Heart right ventricle (tissue), 16 donors: ENCODE results near the gene INTS15. TPM values are rescaled to one million over a fixed set of nuclear protein-coding genes. Genes with fewer than 3 reads are reported as not detected.

Experiments
- ATAC-seq, 8 donors: fragments of 200-7000 bp; cut with Tn5 transposase; one replicate each; pipeline ENCODE4 v1.9.1; 2020; ENCODE audit warnings: mild to moderate bottlenecking in 8 of 8, moderate library complexity in 8 of 8, moderate number of reproducible peaks in 1 of 8
- DNase-seq, 2 donors: peaks; one replicate each; pipeline ENCODE4 v3.0.0-alpha.2; 2020
- H3K27ac ChIP-seq, 10 donors: fragments of 200-600 bp; sonication (generic) in 2 of 10; one replicate each; pipeline versions ENCODE4 v1.5.0 to v1.8.0; 2020 to 2022; ENCODE audit warnings: mild to moderate bottlenecking in 3 of 10
- H3K27me3 ChIP-seq, 7 donors: fragments of 200-600 bp; one replicate each; pipeline ENCODE4 v1.8.0; 2021 to 2022; ENCODE audit warnings: mild to moderate bottlenecking in 2 of 7
- H3K36me3 ChIP-seq, 9 donors: fragments of 200-600 bp; sonication (generic) in 1 of 9; one replicate each; pipeline versions ENCODE4 v1.5.0 to v1.8.0; 2020 to 2022; ENCODE audit warnings: mild to moderate bottlenecking in 2 of 9
- H3K4me1 ChIP-seq, 9 donors: fragments of 200-600 bp; sonication (generic) in 1 of 9; one replicate each; pipeline versions ENCODE4 v1.5.0 to v1.8.0; 2020 to 2022; ENCODE audit warnings: mild to moderate bottlenecking in 4 of 9
- H3K4me3 ChIP-seq, 10 donors: fragments of 200-600 bp; sonication (generic) in 2 of 10; one replicate each; pipeline versions ENCODE4 v1.5.0 to v1.8.0; 2020 to 2022; ENCODE audit warnings: mild to moderate bottlenecking in 7 of 10, moderate library complexity in 2 of 10
- H3K9me3 ChIP-seq, 11 donors: fragments of 200-600 bp in 10 of 11; sonication (generic) in 2 of 11; one replicate each; pipeline versions ENCODE4 v1.5.0 to v1.8.0; 2013 to 2022; ENCODE audit warnings: mild to moderate bottlenecking in 2 of 11, control low read depth in 1 of 11, moderate library complexity in 1 of 11
- CTCF ChIP-seq, 9 donors: fragments of 200-600 bp; sonication (generic) in 2 of 9; IDR thresholded peaks; one replicate each; pipeline versions ENCODE4 v1.5.0 to v1.8.0; 2021 to 2022; ENCODE audit warnings: antibody characterized with exemption in 9 of 9, mild to moderate bottlenecking in 5 of 9, moderate library complexity in 1 of 9
- WGBS, 2 donors: extraction: QIAGEN DNeasy Blood & Tissue Kit; methylation state at CpG; one replicate each; pipeline ENCODE4 v1.1.7; 2013; ENCODE audit warnings: inconsistent platforms in 1 of 2; 5-methylcytosine and 5-hydroxymethylcytosine counted together
- intact Hi-C, 10 donors: fragments of 100-400 bp; cut with DNase I; formaldehyde crosslinking; loops; one replicate each; pipeline versions ENCODE4 v1.11.1 to v1.14.2; 2022
- polyA plus RNA-seq, 2 donors: library from polyadenylated mRNA; stranded (reverse); fragments of 200-250 nt; gene quantifications; one replicate each; pipeline ENCODE4 v1.2.3, GENCODE V29; 2013
- total RNA-seq, 10 donors: library from RNA; stranded (reverse); fragmentation: NEBNext Ultra II Directional in 3 of 10; extraction: Animal tissue kit (Norgen Biotek cat#: 25700) in 3 of 10; gene quantifications; one replicate each; pipeline versions ENCODE4 v1.2.1 to v1.2.4, GENCODE V29; 2021 to 2023
- donor health status: Arrhythmogenic right ventricular cardiomyopathy.
- donor health status: ischemic (EF 13 %, LVEDD 7.1; RV severe dilation, severe dysfunction).
- donor health status: healthy with polysubstance abuse.
- donor health status: DM: no; HTN: yes; CAD: no.
- donor health status: DM: no; HTN: no; CAD: no.
- donor health status: ischemic (EF 25% LVEDD 6.9; RV normal size, moderate dysfunction).
- donor health status: ischemic (EF 25% LVEDD 5.7; RV mildly dilated, moderate dysfunction).
- donor health status: healthy.
- donor health status: DM: yes; HTN: yes; CAD: no.
- donor health status: Ischemic cardiomyopathy.
- donor health status: ischemic (EF 35%, LVEDD 5.7; RV mildly dilated, moderate dysfunction).
- donor health status: nonischemic (EF 11% LVEDD 7.7; RV severe dilation, severe dysfunction).
- donor health status: DM: yes; HTN: yes; CAD: no.
- donor health status: PGD.
- donor health status: ischemic (EF 29% LVEDD 5.4; RV normal size, mild dysfunction).
- donor health status: nonischemic (EF 23%, LVEDD 6.1; RV moderate dilation, normal function).

The INTS15 gene
- total and polyA plus RNA-seq, 12 donors, result 9.8 to 22.0 (median 13.4) TPM

- Histone ChIP-seq H3K9me3 (no peaks in the 10 kb centered on the region), H3K27me3 (no peaks in the 10 kb centered on the region), H3K27ac (peak overlapping the region in 1 of 10 donors; percentile 53), H3K4me1 (peaks cover 0 to 3% (median 0%) of the 10 kb centered on the region in 9 donors), H3K4me3 (no peak overlapping the region), H3K36me3 (peaks cover 0 to 51% (median 8%) of the 10 kb centered on the region in 9 donors)
- no peak for TF ChIP-seq CTCF (IDR thresholded peaks at IDR 0.05)
- no peak for ATAC-seq
- no peak for DNase-seq
- intact Hi-C loops, result no loop called here
- WGBS, 2 donors, result 79 to 83% methylated on average over 3 of the region's 3 CpGs
These were observed 34.4 kb downstream of the INTS15 start for GRCh38 chr7:6624246-6624611.

DNA sequence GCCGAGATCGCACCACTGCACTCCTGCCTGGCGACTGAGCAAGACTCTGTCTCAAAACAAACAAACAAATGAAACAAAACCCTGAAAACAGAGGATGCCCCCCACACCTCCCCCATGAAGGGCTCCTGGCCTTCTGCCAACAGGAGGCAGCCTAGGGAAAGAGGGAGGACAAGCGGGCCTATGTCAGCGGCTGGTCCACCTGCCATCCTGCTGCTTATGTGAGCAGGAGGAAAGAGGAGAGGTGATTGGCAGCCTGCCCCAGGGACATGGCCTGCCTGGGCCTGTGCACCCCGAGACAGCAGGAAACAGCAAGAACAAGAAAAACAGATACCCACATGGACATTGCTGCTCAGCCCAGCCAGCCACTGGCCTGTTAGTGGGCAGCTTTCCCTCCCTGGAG, 38.2 kb downstream of the INTS15 start:
- Histone ChIP-seq H3K36me3 (peaks cover 0 to 22% (median 0%) of the 10 kb centered on the region in 9 donors), H3K9me3 (no peaks in the 10 kb centered on the region), H3K27me3 (no peaks in the 10 kb centered on the region), H3K4me3 (no peak overlapping the region), H3K4me1 (no peaks in the 10 kb centered on the region), H3K27ac (no peak overlapping the region)
- ATAC-seq, result no peak
- intact Hi-C loops, result no loop called here
- no peak for DNase-seq
- no peak for TF ChIP-seq CTCF (IDR thresholded peaks at IDR 0.05)
- 88 to 89% methylated on average over 6 of the region's 6 CpGs for WGBS, 2 donors

DNA sequence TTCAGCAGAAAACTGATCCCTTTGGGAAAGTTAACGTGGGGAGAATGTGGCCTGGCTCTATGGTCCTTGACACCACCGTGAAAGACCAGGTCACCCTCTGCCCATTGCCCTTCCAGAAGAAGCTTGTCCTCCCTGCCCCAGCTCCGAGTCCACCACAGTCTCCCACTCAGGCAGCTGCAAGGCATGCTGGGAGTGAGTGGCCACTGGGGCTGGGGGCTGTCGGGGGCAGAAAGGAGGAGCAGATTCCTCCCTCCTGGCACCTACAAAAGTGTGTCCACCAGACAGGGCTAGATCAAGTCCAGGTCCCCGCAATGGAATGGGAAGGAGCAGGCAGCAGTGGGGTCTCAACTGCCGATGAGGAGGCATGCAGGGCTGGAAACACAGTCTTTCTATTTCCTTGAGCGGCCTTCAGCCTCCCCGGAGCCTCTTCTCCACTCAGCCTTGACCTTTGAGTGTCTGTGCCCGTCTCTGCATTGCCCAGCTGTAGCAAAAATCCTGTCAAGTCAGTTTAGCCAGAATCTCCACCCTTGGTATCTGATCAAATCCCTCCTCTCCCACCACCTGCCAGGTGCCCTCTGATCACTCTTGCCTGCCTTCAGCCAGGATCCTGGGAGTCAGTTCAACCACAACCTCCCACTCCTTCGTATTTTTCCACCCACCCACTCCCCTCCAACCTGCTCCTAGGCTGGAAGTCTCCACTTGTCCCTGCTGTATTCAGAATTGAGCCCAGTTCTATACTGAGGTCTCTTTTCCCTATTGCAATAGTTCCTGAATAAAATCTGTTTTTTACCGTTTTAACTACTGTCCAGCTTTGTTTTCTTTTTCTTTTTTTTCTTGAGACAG, 40.4 kb downstream of the INTS15 start:
- H3K9me3 ChIP-seq, result no peaks in the 10 kb centered on the region
- H3K27me3 ChIP-seq, result no peaks in the 10 kb centered on the region
- intact Hi-C loops, result no loop called here
- no peak for ATAC-seq
- no peak overlapping the region for H3K4me3 ChIP-seq
- 70 to 75% methylated on average over 11 of the region's 11 CpGs for WGBS, 2 donors
- no peaks in the 10 kb centered on the region for H3K4me1 ChIP-seq
- no peak for TF ChIP-seq CTCF (IDR thresholded peaks at IDR 0.05)
- DNase-seq, result no peak
- H3K27ac ChIP-seq, result no peak overlapping the region
- H3K36me3 ChIP-seq, result peaks cover 0 to 5% (median 0%) of the 10 kb centered on the region in 9 donors

DNA sequence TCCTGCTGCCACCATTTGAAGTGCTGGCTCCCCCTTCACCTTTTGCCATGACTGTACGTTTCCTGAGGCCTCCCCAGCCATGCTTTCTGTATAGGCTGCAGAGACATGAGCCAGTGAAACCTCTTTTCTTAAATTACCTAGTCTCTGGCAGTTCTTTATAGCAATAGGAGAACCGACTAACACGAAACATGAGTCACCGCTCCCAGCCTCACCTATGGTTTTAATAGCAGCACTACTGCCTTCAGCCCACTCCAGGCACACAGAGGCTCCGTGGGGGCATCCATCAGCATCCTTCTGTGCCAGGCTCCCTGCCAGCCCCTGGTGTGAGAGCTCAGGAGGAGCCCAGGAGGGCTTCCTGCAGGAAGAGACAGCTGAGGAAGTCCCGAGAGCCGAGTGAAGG, 41.8 kb downstream of the INTS15 start:
- Histone ChIP-seq H3K4me1 (peaks cover 0 to 6% (median 4%) of the 10 kb centered on the region in 9 donors), H3K36me3 (no peaks in the 10 kb centered on the region), H3K27me3 (no peaks in the 10 kb centered on the region), H3K9me3 (no peaks in the 10 kb centered on the region), H3K27ac (no peak overlapping the region), H3K4me3 (no peak overlapping the region)
- DNase-seq (no peak), ATAC-seq (no peak)
- 74 to 85% methylated on average over 7 of the region's 7 CpGs for WGBS, 2 donors
- no peak for TF ChIP-seq CTCF (IDR thresholded peaks at IDR 0.05)
- intact Hi-C loops, result no loop called here
